OCI-LY3 (cell line): Measurements from ENCODE around the gene OOSP4B.

Experiments
- EZH2phosphoT487 ChIP-seq: fragments of 200-600 bp; shearing (Covaris generic); IDR thresholded peaks from 2 replicates; pipeline ENCODE4 v1.6.1; 2018; ENCODE audit warnings: antibody characterized with exemption, mixed run types, low read depth
- TF ChIP-seq, protein P1 (sequence below): fragments of 200-600, 300-600 bp; sonication (generic); IDR thresholded peaks from 2 replicates; pipeline ENCODE4 v1.5.1; 2014; ENCODE audit warnings: antibody characterized with exemption, low read length, low read depth

- TF ChIP-seq, protein P1, sequence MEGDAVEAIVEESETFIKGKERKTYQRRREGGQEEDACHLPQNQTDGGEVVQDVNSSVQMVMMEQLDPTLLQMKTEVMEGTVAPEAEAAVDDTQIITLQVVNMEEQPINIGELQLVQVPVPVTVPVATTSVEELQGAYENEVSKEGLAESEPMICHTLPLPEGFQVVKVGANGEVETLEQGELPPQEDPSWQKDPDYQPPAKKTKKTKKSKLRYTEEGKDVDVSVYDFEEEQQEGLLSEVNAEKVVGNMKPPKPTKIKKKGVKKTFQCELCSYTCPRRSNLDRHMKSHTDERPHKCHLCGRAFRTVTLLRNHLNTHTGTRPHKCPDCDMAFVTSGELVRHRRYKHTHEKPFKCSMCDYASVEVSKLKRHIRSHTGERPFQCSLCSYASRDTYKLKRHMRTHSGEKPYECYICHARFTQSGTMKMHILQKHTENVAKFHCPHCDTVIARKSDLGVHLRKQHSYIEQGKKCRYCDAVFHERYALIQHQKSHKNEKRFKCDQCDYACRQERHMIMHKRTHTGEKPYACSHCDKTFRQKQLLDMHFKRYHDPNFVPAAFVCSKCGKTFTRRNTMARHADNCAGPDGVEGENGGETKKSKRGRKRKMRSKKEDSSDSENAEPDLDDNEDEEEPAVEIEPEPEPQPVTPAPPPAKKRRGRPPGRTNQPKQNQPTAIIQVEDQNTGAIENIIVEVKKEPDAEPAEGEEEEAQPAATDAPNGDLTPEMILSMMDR, result no peak
- TF ChIP-seq EZH2phosphoT487, result no peak
Observed at GRCh38 chr11:59983212-59983611, 33.8 kb upstream of the OOSP4B start.
